Suppressor macrophage treated with lipopolysaccharide for 4 hours (primary cell): ENCODE measurements around the gene ACVR1B.

Experiments used
- DNase-seq: peaks from one replicate; pipeline ENCODE4 v3.0.0-alpha.2; 2020

ACVR1B gene

DNA sequence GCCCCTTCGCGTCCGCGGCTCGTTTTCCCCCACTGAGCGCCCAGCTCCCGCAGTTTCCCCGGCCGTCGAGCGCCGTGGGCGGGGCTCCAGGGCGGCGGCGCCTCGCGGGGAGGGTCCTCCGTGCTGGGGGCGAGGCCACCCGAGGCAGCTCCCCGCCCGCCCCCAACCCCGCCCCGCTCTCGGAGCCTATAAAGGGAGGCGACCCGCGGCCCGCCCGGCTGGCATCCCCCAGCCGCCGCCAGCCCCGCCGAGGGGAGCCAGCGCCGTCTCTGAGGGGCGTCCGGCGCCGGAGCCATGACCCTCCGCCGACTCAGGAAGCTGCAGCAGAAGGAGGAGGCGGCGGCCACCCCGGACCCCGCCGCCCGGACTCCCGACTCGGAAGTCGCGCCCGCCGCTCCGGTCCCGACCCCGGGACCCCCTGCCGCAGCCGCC is 55.2 kb downstream of the ACVR1B start, which contains the start of gene TAMALIN:
TAMALIN (plus strand) TSS at position 221 of the 432 bp plus-strand sequence; CDS start at position 295, 74 bp downstream.
- peak; percentile 66 for DNase-seq

DNA sequence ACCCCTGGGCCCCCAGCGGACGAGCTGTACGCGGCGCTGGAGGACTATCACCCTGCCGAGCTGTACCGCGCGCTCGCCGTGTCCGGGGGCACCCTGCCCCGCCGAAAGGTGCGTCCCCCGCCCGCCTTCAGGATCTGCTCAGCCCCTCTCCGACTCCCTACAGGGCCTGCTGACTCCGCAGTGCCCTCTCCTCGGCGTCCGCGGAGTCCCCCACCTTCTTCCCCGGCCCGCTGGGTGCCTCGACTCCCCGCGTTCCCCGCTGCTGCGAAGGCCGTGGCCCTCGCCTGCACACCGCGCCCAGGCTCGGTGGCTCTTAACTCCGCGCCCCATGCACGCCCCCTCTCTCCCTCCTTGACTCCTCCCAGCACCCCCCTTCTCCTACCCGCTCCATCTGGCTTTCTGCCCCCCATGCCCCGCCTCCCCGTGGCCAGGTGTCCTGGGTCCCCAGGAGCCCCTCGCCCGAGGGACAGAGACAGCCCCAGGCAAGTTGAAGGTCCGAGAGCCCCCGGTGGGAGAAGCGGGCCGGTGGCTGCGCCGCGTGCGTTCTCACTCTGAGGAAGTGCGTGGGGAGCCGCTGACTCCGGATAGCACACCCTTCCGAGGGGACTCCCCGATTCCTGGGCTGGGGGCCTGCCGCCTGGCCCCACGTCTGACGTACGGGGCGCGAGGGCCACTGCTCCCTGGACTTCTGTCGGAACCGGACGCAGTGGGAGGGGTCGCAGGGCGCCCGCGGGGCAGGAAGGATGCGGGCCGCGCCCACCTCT is 55.8 kb downstream of the ACVR1B start:
- DNase-seq: peak; percentile 64

- no peak for DNase-seq
Measured at GRCh38 chr12:52007982-52008510, 56.5 kb downstream of the ACVR1B start.

DNA sequence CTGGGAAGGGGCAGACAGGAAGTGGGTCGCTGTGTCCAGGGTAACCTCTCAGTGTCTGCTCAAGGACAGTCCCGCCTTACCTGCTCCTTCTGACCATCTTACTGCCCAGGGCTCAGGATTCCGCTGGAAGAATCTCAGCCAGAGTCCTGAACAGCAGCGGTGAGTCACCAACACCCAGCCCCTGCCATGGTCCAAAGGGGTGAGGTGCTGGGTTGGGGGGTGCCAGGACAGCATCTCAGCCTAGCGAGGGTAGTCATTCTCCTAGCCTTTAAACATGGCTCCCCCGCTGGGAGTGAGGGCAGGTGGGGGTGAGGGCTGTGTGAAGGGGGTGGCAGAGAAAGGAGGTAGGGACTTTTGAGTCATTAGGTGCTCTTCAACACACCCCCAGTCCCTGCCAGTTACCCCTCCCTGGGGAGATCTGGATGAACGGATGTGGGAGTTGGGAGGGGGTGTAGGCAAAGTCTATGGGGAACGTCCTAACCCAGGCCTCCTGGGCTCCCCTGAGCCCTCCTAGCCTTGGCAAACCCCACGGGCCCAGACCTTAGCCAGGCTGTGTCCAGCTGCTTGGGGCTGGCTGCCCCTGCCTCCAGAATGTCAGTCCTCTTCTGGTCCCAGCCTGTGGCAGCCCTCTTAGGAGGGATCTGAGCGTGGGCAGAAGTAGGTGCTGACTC is 57.7 kb downstream of the ACVR1B start:
- DNase-seq: no peak

GRCh38 chr12:52010152-52010622 is 58.7 kb downstream of the ACVR1B start:
- DNase-seq: peak; percentile 20

GRCh38 chr12:52010692-52011601 is 59.4 kb downstream of the ACVR1B start:
- DNase-seq: no peak

DNA sequence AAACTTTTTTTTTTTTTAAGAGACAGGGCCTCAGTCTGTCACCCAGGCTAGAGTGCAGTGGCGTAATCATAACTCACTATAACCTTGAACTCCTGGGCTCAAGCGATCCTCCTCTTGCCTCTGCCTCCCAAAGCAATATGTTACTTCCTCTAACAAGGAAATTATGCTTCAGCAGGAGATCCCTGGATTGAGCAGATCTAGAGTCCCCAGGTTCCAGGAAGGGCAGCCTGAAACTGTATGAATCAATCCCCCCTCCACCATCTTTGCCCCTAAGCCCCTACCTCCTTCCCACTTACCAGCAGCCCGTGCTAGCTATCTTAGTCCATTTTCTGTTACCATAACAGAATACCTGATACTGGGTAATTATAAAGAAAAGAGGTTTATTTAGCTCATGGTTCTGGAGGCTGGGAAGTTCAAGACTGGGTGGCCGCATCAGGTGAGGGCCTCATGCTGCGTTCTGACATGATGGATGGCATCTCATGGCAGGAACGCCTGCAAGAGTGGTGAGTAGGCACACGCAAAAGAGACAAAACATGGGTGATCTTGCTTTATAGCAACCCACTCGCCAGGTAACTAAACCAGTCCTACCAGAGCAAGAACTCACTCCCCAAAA is 60.2 kb downstream of the ACVR1B start:
- no peak for DNase-seq

GRCh38 chr12:52013626-52014310 is 62.3 kb downstream of the ACVR1B start:
- no peak for DNase-seq

- DNase-seq: no peak
Measured at GRCh38 chr12:52014567-52015530, 63.4 kb downstream of the ACVR1B start.

DNA sequence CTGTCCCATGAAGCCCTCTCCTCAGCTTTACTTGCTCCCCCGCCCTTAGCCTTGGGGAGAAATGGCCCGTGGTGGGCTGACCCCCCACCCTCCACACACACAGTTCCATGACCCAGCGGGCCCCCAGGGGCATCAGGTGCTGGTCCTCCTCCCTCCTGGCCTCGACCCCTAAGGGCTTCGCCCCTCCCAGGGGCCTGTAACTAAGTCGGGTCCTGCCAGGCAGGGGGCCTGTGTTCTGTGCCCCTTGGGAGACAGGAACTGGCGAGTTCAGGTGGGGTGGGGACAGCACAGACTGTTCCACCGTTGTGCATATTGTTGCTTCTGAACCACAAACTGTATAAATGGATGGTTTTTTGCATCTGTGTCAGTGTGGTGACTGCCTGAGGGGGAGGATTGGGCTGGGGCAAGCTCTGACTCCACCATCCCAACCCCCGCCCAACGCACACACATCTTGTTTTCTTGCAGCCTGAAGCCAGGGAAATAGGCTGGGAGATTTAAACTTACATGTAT is 64.1 kb downstream of the ACVR1B start:
- DNase-seq: no peak

- DNase-seq: no peak
Measured at GRCh38 chr12:52018433-52019112, 67.1 kb downstream of the ACVR1B start.

DNA sequence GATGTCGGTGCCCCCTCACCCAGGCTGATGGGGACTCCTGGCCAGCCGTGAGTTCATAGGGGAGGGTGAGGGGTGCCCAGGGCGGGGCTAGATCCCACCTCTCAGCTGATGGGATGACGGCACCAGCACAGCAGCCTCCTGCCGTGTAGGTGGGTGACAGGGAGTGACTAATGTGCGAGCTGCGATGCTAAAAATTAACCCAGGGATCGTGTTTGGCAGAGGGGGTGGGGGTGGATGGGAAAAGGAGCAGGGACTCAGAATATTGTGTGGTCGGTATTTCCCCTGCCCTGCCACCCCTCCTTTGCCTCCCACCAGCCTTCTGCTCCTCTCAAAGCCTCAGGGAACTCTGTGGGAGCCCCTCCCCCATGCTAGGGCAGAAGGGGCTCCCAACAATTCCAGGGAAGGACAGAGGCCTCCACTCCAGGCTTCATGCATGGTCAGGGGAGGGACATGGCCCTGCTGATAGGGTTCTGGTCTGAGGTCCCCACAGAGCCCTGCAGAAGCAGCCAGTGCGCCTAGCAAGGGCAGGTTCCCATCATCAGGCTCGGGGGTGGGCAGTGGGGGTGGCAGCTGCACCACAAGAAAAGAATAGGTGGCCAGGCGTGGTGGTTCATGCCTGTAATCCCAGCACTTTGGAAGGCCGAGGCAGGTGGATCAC is 67.7 kb downstream of the ACVR1B start:
- DNase-seq: no peak

GRCh38 chr12:52020539-52021336 is 69.2 kb downstream of the ACVR1B start:
- peak; percentile 64 for DNase-seq

GRCh38 chr12:52022841-52023181 is 71.3 kb downstream of the ACVR1B start:
- DNase-seq: no peak

- peak; percentile 88 for DNase-seq
Measured at GRCh38 chr12:52023182-52023975, 71.9 kb downstream of the ACVR1B start.

GRCh38 chr12:52023976-52024688 is 72.6 kb downstream of the ACVR1B start:
- DNase-seq: no peak

DNA sequence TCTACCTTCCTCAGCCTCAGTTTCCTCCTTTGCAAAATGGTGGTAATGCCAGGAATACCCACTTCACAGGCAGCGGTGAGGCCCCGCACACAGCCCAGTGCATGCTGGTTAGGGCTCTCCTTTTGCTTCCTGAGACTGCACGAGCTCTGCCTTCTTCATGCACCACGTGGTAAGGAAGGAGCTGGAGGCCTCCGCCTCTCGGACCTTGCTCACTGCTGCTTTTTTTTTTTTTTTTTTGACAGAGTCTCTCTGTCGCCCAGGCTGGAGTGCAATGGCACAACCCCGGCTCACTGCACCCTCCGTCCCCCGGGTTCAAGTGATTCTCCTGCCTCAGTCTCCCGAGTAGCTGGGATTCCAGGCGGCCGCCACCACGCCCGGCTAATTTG is 73.3 kb downstream of the ACVR1B start:
- peak; percentile 72 for DNase-seq
